DOHH2 (cell line): ENCODE results near the gene SUOX.

ENCODE experiments used
- H3F3A ChIP-seq: fragments of 200-600 bp; sonication (generic), shearing (Covaris generic); 2 replicates; pipeline ENCODE4 v1.6.0; 2016; ENCODE audit warnings: antibody characterized with exemption, mild to moderate bottlenecking; ENCODE audit not compliant: control insufficient read depth, insufficient read depth
- H3K27ac ChIP-seq: fragments of 200-600 bp; sonication (generic); 2 replicates; pipeline ENCODE4 v1.5.1; 2014; ENCODE audit warnings: low read depth, mild to moderate bottlenecking, low read length, moderate library complexity
- H3K27me3 ChIP-seq: fragments of 200-600 bp; sonication (generic); 2 replicates; pipeline ENCODE4 v1.6.1; 2014; ENCODE audit warnings: mild to moderate bottlenecking, low read length, mixed read lengths; ENCODE audit not compliant: control insufficient read depth
- H3K36me3 ChIP-seq: fragments of 200-600 bp; sonication (generic); 2 replicates; pipeline ENCODE4 v1.6.1; 2014; ENCODE audit warnings: mild to moderate bottlenecking, low read length, moderate library complexity, mixed read lengths; ENCODE audit not compliant: control insufficient read depth
- H3K4me1 ChIP-seq: fragments of 200-600 bp; sonication (generic); 2 replicates; pipeline ENCODE4 v1.6.1; 2014; ENCODE audit warnings: mild to moderate bottlenecking, low read length, mixed read lengths; ENCODE audit not compliant: control insufficient read depth
- H3K4me2 ChIP-seq: fragments of 200-600 bp; sonication (generic); 2 replicates; pipeline ENCODE4 v1.6.0; 2014; ENCODE audit warnings: mild to moderate bottlenecking, low read length, moderate library complexity
- H3K4me3 ChIP-seq: fragments of 200-600 bp; sonication (generic); 2 replicates; pipeline ENCODE4 v1.5.1; 2014; ENCODE audit warnings: mild to moderate bottlenecking, low read length, mixed read lengths
- H3K79me2 ChIP-seq: fragments of 200-600 bp; sonication (generic); 2 replicates; pipeline ENCODE4 v1.6.1; 2014; ENCODE audit warnings: mild to moderate bottlenecking, low read length, mixed read lengths; ENCODE audit not compliant: control insufficient read depth
- H3K9me2 ChIP-seq: fragments of 200-600 bp; sonication (generic); replicated peaks from 2 replicates; pipeline ENCODE4 v1.6.1; 2014; ENCODE audit warnings: mild to moderate bottlenecking, low read length, mixed read lengths; ENCODE audit not compliant: control insufficient read depth
- H3K9me3 ChIP-seq: fragments of 200-600 bp; sonication (generic); 2 replicates; pipeline ENCODE4 v1.6.1; 2014; ENCODE audit warnings: antibody characterized with exemption, low read length, mixed read lengths; ENCODE audit not compliant: control insufficient read depth, insufficient read depth
- H4K20me1 ChIP-seq: fragments of 200-600 bp; sonication (generic); 2 replicates; pipeline ENCODE4 v1.6.0; 2014; ENCODE audit warnings: low read depth, mild to moderate bottlenecking, antibody characterized with exemption, low read length, moderate library complexity; ENCODE audit not compliant: control insufficient read depth, insufficient read depth
- CTCF ChIP-seq: fragments of 200-600 bp; sonication (generic); IDR thresholded peaks from one replicate; pipeline ENCODE4 v1.5.1; 2014; ENCODE audit warnings: antibody characterized with exemption, mild to moderate bottlenecking, low read depth, low read length; ENCODE audit not compliant: poor library complexity, severe bottlenecking
- EZH2phosphoT487 ChIP-seq: fragments of 200-600 bp; sonication (generic); IDR thresholded peaks from 2 replicates; pipeline ENCODE4 v1.6.1; 2017; ENCODE audit warnings: borderline replicate concordance, mild to moderate bottlenecking, antibody characterized with exemption, low read length, moderate library complexity, mixed read lengths

The SUOX gene

GRCh38 chr12:55965941-55966407, 31.1 kb upstream of the SUOX start, which contains the start of gene PMEL:
Gene PMEL, minus strand, starts transcription at chr12:55966042. Its CDS starts 31 bp downstream, at chr12:55966011.
- TF ChIP-seq CTCF (no peak), EZH2phosphoT487 (no peak)
- H3K4me2 ChIP-seq = peak within 1 kb of the TSS; percentile 94
- H3K4me3 ChIP-seq = peak within 1 kb of the TSS; percentile 90
- no peaks in the 10 kb centered on the region for H3K27me3 ChIP-seq
- H3K27ac ChIP-seq = peak within 1 kb of the TSS; percentile 47
- H3K9me3 ChIP-seq = no peaks in the 10 kb centered on the region
- H4K20me1 ChIP-seq = no peaks in the 10 kb centered on the region
- H3K79me2 ChIP-seq = peaks cover 19% of the 10 kb centered on the region
- H3K36me3 ChIP-seq = peaks cover 38% of the 10 kb centered on the region
- H3K9me2 ChIP-seq = no peaks in the 10 kb centered on the region
- no peaks in the 10 kb centered on the region for H3F3A ChIP-seq
- peaks cover 24% of the 10 kb centered on the region for H3K4me1 ChIP-seq

GRCh38 chr12:55966408-55967281, 30.4 kb upstream of the SUOX start, which contains the start of gene CDK2:
Gene CDK2, plus strand, starts transcription at chr12:55966830. Its CDS starts 179 bp downstream, at chr12:55967009.
- Histone ChIP-seq H3K9me3 (no peaks in the 10 kb centered on the region), H3K4me2 (peak within 1 kb of the TSS; percentile 94), H3K79me2 (peaks cover 19% of the 10 kb centered on the region), H3K36me3 (peaks cover 45% of the 10 kb centered on the region), H3K27ac (peak within 1 kb of the TSS; percentile 47), H3F3A (0 out of 2 replicates have a peak, but pooled peaks cover 1% of the 10 kb centered on the region), H3K4me1 (peaks cover 24% of the 10 kb centered on the region), H3K9me2 (no peaks in the 10 kb centered on the region), H3K27me3 (no peaks in the 10 kb centered on the region), H3K4me3 (peak within 1 kb of the TSS; percentile 90), H4K20me1 (no peaks in the 10 kb centered on the region)
- TF ChIP-seq CTCF (no peak), EZH2phosphoT487 (no peak)

- no peaks in the 10 kb centered on the region for H4K20me1 ChIP-seq
- no peaks in the 10 kb centered on the region for H3K27me3 ChIP-seq
- H3K27ac ChIP-seq = no peak overlapping the region
- H3K79me2 ChIP-seq = peaks cover 22% of the 10 kb centered on the region
- H3K9me2 ChIP-seq = no peaks in the 10 kb centered on the region
- TF ChIP-seq EZH2phosphoT487 (no peak), CTCF (no peak)
- H3K4me1 ChIP-seq = peaks cover 38% of the 10 kb centered on the region
- no peaks in the 10 kb centered on the region for H3K9me3 ChIP-seq
- H3K4me3 ChIP-seq = no peak overlapping the region
- no peak overlapping the region for H3K4me2 ChIP-seq
- H3K36me3 ChIP-seq = peaks cover 62% of the 10 kb centered on the region
- peaks cover 8% of the 10 kb centered on the region; the same call in 1 of the 2 replicates for H3F3A ChIP-seq
These were observed 27.7 kb upstream of the SUOX start for GRCh38 chr12:55969356-55969755.
